ENCODE data around the gene CLOCK.

CLOCK gene

GRCh38 chr4:55524844-55525571, 21.7 kb downstream of the CLOCK start:
- TF ChIP-seq CTCF (IDR thresholded peaks at IDR 0.05; ENCODE audit: low read depth, low read length), result no peak
- H3K4me3 ChIP-seq (ENCODE audit: low read depth, low read length), result no peak overlapping the region

GRCh38 chr4:55518442-55518841, 28.3 kb downstream of the CLOCK start:
- no peak overlapping the region for H3K4me3 ChIP-seq (ENCODE audit: low read depth, low read length)
- TF ChIP-seq CTCF (IDR thresholded peaks at IDR 0.05; ENCODE audit: low read depth, low read length), result no peak

- no peak for TF ChIP-seq CTCF (IDR thresholded peaks at IDR 0.05; ENCODE audit: low read depth, low read length)
- H3K4me3 ChIP-seq (ENCODE audit: low read depth, low read length), result no peak overlapping the region
Measured at GRCh38 chr4:55517526-55518229, 29.0 kb downstream of the CLOCK start.

GRCh38 chr4:55512922-55513571, 33.7 kb downstream of the CLOCK start:
- H3K4me3 ChIP-seq (ENCODE audit: low read depth, low read length), result no peak overlapping the region
- no peak for TF ChIP-seq CTCF (IDR thresholded peaks at IDR 0.05; ENCODE audit: low read depth, low read length)

- no peak overlapping the region for H3K4me3 ChIP-seq (ENCODE audit: low read depth, low read length)
- TF ChIP-seq CTCF (IDR thresholded peaks at IDR 0.05; ENCODE audit: low read depth, low read length), result no peak
Measured at GRCh38 chr4:55512077-55512476, 34.6 kb downstream of the CLOCK start.

- no peak for TF ChIP-seq CTCF (IDR thresholded peaks at IDR 0.05; ENCODE audit: low read depth, low read length)
- H3K4me3 ChIP-seq (ENCODE audit: low read depth, low read length), result no peak overlapping the region
Measured at GRCh38 chr4:55510685-55511084, 36.0 kb downstream of the CLOCK start.

- no peak overlapping the region for H3K4me3 ChIP-seq (ENCODE audit: low read depth, low read length)
- TF ChIP-seq CTCF (IDR thresholded peaks at IDR 0.05; ENCODE audit: low read depth, low read length), result no peak
Measured at GRCh38 chr4:55509266-55509665, 37.4 kb downstream of the CLOCK start.
